Ammon's horn (tissue), 1 donor: Measurements from ENCODE around the gene TMEM101.
"Not testable (repeated sequence)": the region's sequence is repeated elsewhere in the genome, so short reads cannot be mapped to it uniquely, and the experiment has no call there.

ENCODE experiments used
- DNase-seq: peaks from one replicate; pipeline ENCODE4 v3.0.0-alpha.2; 2016; ENCODE audit warnings: low spot score

Gene TMEM101

GRCh38 chr17:44014437-44015172 is at the start of gene TMEM101:
TMEM101 (minus strand) TSS chr17:44014963; CDS start chr17:44014952, 11 bp downstream.
- peak; percentile 95 for DNase-seq

- DNase-seq = no peak
Measured at GRCh38 chr17:44063704-44064639, 49.2 kb upstream of the TMEM101 start.

DNA sequence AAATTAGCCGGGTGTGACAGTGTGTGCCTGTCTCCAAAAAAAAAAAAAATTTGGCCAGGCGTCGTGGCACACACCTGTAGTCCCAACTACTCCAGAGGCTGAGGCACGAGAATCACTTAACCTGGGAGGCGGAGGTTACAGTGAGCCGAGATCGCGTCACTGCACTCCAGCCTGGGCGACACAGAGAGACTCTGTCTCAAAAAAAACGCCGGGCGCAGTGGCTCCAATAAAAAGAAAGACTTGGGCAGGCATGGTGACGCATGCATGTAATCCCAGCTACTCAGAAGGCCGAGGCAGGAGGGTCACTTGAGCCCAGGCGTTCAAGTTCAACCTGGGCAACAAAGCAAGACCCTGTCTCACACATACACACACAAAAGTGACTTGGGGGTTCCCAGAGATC is 48.1 kb upstream of the TMEM101 start:
- no peak for DNase-seq

- DNase-seq = no peak
Measured at GRCh38 chr17:44061446-44061845, 46.7 kb upstream of the TMEM101 start.

GRCh38 chr17:44059101-44059892 is 44.5 kb upstream of the TMEM101 start:
- DNase-seq = no peak

DNA sequence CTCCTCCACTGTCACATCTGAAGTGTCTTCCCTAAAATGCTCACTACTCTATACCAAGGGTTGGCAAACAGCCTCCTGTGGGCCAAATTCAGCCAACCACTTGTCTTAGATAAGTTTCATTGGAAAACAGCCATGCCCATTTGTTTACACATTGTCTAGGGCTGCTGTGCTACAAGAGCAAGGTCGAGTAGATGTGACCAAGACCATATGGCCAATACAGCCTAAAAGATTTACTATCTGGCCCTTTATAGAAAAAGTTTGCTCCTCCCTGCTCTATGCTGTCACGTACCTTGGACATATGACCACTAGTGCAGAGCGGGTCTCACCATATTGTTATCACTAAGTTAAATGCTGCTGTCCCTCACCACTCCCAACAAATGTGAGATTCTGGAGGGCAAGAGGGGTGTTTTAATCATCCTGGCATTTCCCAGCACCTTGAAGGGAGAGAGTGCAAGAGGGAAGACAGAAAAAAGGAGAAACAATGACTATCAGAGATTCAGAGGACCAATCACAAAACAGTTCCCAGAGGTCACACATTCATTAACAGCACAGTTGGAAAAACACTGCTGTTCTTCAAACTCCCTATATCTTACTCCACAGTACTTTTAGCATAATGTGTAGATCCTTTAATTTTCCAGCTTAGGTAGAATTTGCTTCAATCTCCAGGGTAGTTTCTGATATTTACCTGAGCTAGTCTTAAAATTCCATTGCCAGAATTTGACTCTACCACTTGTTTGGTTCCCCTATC is 38.5 kb upstream of the TMEM101 start:
- no peak for DNase-seq

- no peak for DNase-seq
Measured at GRCh38 chr17:44049294-44050060, 34.7 kb upstream of the TMEM101 start.

GRCh38 chr17:44046893-44047292 is 32.1 kb upstream of the TMEM101 start:
- DNase-seq = not testable (repeated sequence)

DNA sequence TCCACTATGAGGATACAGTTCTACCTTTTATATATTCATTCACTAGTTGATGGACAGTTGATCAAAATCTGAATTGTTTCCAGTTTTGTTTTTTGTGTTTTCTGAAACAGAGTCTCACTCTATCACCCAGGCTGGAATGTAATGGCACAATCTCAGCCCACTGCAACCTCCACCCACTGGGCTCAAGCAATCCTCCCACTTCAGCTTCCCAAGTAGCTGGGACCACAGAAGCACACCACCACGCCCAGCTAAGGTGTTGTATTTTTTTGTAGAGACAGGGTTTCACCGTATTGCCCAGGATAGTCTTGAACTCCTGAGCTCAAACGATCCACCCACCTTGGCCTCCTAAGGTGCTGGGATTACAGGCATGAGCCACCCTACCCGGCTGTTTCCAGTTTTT is 30.7 kb upstream of the TMEM101 start:
- no peak for DNase-seq

GRCh38 chr17:44044071-44044470 is 29.3 kb upstream of the TMEM101 start:
- no peak for DNase-seq

DNA sequence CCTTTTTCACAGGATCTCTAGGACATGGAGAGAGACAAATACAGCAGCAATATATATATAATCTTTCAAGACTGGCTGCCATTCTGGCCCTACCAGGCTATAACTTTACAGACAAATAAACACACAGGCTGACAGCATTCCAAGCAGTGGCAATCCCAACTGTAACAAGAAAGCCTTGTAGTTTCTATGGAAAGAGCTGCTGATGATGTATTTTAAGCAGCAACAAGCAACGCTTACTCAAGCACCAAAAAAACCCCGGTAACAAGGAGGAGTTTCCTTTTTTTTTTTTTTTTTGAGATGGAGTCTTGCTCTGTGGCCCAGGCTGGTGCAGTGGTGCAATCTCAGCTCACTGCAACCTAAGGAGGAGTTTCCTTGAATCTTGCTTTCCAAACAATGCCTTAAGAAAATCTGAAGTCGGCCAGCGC is 28.5 kb upstream of the TMEM101 start:
- no peak for DNase-seq

- no peak for DNase-seq
Measured at GRCh38 chr17:44039829-44040635, 25.3 kb upstream of the TMEM101 start.

GRCh38 chr17:44038604-44039011 is 23.8 kb upstream of the TMEM101 start:
- peak; percentile 56 for DNase-seq

DNA sequence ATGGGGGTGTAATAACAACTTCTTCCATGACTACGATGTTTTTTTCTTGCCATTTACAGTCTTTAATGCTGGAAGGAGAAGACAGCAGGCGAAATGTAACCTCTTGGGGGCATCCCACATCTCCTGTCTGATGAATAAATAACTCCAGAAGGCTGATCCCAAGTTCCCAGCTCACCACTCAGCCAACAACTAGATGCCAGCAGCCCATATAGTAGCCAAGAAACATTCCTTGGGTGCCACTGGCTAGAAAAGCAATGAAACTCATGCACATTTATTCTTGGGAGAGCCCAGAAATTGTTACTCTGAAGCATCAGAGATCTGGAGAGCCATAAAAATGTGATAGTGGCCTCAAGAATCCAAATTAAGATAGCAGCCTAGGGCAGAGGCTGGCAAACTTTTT is 22.7 kb upstream of the TMEM101 start:
- no peak for DNase-seq

GRCh38 chr17:44034688-44035087 is 19.9 kb upstream of the TMEM101 start:
- DNase-seq = not testable (repeated sequence)

- DNase-seq = no peak
Measured at GRCh38 chr17:44033861-44034408, 19.2 kb upstream of the TMEM101 start.

GRCh38 chr17:44030482-44030881 is 15.7 kb upstream of the TMEM101 start:
- no peak for DNase-seq

GRCh38 chr17:44029736-44030135 is 15.0 kb upstream of the TMEM101 start:
- DNase-seq = no peak

DNA sequence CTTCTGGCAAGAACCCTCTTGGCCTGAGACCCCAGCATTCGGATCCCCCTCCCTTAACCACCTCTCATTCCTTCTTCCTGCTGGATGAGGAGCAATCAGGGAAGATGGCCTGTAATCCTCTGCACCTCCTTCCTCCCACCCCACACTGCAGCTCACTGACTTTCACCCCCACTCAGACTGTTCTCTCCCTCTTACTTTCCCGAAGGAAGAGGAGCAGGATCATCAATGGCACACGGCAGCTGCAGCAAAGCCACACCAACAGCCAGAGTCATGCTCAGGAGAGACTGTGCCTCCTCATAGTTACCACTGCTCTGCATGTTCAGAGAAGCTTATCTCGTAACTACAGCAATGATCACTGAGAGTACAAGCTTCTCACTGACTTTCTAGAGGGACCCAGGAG is 10.1 kb upstream of the TMEM101 start:
- no peak for DNase-seq

DNA sequence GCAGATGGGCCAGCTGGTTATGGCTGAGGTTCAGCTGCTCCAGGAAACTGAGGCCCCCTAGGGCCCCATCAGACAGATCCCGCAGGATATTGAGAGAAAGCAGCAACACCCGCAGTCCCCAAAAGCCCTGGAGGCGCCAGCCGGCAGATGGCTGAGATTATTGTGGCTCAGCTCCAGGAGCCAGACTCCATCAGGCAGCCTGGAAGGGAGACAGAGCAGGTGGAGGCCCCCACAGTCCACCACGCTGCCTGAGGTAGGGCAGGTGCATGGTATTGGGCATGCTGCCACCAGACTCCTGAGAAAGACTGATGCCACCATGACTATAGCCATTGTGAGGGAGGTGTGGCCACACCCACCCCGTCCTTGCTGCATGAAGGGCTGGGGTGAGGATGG is 9.5 kb upstream of the TMEM101 start:
- no peak for DNase-seq
